GM23338 (cell line): ENCODE data around the gene OSBPL10.

Experiments used
- CREB1 ChIP-seq: fragments of 250-450 bp; sonication (Bioruptor Pico); IDR thresholded peaks from 2 replicates; pipeline ENCODE4 v1.5.0; 2020; ENCODE audit warnings: low read depth, mild to moderate bottlenecking, moderate library complexity
- EZH2 ChIP-seq: fragments of 200-600 bp; sonication (generic); IDR thresholded peaks from one replicate; pipeline ENCODE4 v1.8.0; 2017; ENCODE audit warnings: antibody characterized with exemption, mild to moderate bottlenecking, low read depth; ENCODE audit not compliant: unreplicated experiment
- EZH2phosphoT487 ChIP-seq: fragments of 200-600 bp; sonication (generic); IDR thresholded peaks from one replicate; pipeline ENCODE4 v1.8.1; 2018; ENCODE audit warnings: antibody characterized with exemption; ENCODE audit not compliant: unreplicated experiment
- JUNB ChIP-seq: IDR thresholded peaks from one replicate; pipeline ENCODE4 v1.6.1; 2016; ENCODE audit warnings: antibody characterized with exemption; ENCODE audit not compliant: unreplicated experiment
- NANOG ChIP-seq: IDR thresholded peaks from 2 replicates; pipeline ENCODE4 v1.6.1; 2016; ENCODE audit warnings: antibody characterized with exemption, borderline replicate concordance
- POLR2AphosphoS5 ChIP-seq: IDR thresholded peaks from 2 replicates; pipeline ENCODE4 v1.6.1; 2016; ENCODE audit warnings: antibody characterized with exemption, low read depth
- REST ChIP-seq: IDR thresholded peaks from one replicate; pipeline ENCODE4 v1.6.1; 2018; ENCODE audit warnings: antibody characterized with exemption; ENCODE audit not compliant: unreplicated experiment
- ZNF114 ChIP-seq: fragments of 250-450 bp; sonication (Bioruptor Pico); IDR thresholded peaks from 2 replicates; pipeline ENCODE4 v1.5.0; 2020; ENCODE audit warnings: mild to moderate bottlenecking, moderate library complexity
- ZNF331 ChIP-seq: fragments of 250-450 bp; sonication (Bioruptor Pico); IDR thresholded peaks from 2 replicates; pipeline ENCODE4 v1.5.0; 2020; ENCODE audit warnings: low read depth, mild to moderate bottlenecking, moderate library complexity
- TF ChIP-seq, protein P1 (sequence below), 2 experiments: fragments of 200-600 bp in 1 of 2; sonication (generic) in 1 of 2; conservative IDR thresholded peaks; 2 replicates each; pipeline versions ENCODE4 v1.5.1 to v1.6.1; 2016 to 2017; ENCODE audit warnings: antibody characterized with exemption in 2 of 2, low read depth in 2 of 2, mild to moderate bottlenecking in 2 of 2, moderate library complexity in 1 of 2
- TF ChIP-seq, protein P2 (sequence below): IDR thresholded peaks from 2 replicates; pipeline ENCODE4 v1.6.1; 2016; ENCODE audit warnings: antibody characterized with exemption
- TF ChIP-seq, protein P3 (sequence below): fragments of 250-450 bp; sonication (Bioruptor Pico); IDR thresholded peaks from 2 replicates; pipeline ENCODE4 v1.5.0; 2020; ENCODE audit warnings: mild to moderate bottlenecking, moderate library complexity

DNA sequence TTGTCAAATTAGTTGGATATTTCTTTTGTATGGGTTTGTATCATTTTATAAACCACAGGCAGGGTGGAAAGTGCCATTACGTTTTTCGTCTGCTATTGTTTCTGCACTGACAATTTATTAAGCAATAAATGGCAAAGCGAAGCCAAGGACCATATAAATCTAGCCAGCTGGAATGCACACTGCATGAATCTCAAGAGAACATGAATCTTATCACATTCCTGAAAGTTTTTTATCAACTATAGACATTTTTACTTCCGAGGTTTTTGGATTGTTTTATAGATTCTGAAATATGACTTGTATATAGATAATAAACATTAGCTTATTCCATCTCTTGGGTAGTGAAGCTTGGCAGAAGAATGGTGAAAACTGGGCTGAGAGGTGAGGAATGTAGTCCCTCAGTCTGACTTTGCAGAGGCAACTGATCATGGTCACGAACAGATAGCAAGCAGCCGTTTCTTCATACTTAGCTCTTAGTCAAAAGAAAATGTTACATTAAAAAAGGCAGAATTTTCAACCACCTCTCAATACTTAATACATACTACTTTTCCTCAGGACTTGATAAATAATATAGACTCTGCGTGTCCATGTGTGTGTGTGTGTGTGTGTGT lies 102.7 kb downstream of the OSBPL10 start:
- TF ChIP-seq POLR2AphosphoS5 (no peak), EZH2 (no peak), REST (no peak), EZH2phosphoT487 (no peak), CREB1 (CRISPR knock-in tag) (no peak), JUNB (no peak), ZNF114 (CRISPR knock-in tag) (no peak), ZNF331 (CRISPR knock-in tag) (no peak), NANOG (no peak)
- TF ChIP-seq, protein P1, sequence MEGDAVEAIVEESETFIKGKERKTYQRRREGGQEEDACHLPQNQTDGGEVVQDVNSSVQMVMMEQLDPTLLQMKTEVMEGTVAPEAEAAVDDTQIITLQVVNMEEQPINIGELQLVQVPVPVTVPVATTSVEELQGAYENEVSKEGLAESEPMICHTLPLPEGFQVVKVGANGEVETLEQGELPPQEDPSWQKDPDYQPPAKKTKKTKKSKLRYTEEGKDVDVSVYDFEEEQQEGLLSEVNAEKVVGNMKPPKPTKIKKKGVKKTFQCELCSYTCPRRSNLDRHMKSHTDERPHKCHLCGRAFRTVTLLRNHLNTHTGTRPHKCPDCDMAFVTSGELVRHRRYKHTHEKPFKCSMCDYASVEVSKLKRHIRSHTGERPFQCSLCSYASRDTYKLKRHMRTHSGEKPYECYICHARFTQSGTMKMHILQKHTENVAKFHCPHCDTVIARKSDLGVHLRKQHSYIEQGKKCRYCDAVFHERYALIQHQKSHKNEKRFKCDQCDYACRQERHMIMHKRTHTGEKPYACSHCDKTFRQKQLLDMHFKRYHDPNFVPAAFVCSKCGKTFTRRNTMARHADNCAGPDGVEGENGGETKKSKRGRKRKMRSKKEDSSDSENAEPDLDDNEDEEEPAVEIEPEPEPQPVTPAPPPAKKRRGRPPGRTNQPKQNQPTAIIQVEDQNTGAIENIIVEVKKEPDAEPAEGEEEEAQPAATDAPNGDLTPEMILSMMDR (conservative IDR thresholded peaks at IDR 0.05; ENCODE audit: low read depth in 2 of 2) = no peak
- TF ChIP-seq, protein P2, sequence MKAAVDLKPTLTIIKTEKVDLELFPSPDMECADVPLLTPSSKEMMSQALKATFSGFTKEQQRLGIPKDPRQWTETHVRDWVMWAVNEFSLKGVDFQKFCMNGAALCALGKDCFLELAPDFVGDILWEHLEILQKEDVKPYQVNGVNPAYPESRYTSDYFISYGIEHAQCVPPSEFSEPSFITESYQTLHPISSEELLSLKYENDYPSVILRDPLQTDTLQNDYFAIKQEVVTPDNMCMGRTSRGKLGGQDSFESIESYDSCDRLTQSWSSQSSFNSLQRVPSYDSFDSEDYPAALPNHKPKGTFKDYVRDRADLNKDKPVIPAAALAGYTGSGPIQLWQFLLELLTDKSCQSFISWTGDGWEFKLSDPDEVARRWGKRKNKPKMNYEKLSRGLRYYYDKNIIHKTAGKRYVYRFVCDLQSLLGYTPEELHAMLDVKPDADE = no peak
- TF ChIP-seq, protein P3, sequence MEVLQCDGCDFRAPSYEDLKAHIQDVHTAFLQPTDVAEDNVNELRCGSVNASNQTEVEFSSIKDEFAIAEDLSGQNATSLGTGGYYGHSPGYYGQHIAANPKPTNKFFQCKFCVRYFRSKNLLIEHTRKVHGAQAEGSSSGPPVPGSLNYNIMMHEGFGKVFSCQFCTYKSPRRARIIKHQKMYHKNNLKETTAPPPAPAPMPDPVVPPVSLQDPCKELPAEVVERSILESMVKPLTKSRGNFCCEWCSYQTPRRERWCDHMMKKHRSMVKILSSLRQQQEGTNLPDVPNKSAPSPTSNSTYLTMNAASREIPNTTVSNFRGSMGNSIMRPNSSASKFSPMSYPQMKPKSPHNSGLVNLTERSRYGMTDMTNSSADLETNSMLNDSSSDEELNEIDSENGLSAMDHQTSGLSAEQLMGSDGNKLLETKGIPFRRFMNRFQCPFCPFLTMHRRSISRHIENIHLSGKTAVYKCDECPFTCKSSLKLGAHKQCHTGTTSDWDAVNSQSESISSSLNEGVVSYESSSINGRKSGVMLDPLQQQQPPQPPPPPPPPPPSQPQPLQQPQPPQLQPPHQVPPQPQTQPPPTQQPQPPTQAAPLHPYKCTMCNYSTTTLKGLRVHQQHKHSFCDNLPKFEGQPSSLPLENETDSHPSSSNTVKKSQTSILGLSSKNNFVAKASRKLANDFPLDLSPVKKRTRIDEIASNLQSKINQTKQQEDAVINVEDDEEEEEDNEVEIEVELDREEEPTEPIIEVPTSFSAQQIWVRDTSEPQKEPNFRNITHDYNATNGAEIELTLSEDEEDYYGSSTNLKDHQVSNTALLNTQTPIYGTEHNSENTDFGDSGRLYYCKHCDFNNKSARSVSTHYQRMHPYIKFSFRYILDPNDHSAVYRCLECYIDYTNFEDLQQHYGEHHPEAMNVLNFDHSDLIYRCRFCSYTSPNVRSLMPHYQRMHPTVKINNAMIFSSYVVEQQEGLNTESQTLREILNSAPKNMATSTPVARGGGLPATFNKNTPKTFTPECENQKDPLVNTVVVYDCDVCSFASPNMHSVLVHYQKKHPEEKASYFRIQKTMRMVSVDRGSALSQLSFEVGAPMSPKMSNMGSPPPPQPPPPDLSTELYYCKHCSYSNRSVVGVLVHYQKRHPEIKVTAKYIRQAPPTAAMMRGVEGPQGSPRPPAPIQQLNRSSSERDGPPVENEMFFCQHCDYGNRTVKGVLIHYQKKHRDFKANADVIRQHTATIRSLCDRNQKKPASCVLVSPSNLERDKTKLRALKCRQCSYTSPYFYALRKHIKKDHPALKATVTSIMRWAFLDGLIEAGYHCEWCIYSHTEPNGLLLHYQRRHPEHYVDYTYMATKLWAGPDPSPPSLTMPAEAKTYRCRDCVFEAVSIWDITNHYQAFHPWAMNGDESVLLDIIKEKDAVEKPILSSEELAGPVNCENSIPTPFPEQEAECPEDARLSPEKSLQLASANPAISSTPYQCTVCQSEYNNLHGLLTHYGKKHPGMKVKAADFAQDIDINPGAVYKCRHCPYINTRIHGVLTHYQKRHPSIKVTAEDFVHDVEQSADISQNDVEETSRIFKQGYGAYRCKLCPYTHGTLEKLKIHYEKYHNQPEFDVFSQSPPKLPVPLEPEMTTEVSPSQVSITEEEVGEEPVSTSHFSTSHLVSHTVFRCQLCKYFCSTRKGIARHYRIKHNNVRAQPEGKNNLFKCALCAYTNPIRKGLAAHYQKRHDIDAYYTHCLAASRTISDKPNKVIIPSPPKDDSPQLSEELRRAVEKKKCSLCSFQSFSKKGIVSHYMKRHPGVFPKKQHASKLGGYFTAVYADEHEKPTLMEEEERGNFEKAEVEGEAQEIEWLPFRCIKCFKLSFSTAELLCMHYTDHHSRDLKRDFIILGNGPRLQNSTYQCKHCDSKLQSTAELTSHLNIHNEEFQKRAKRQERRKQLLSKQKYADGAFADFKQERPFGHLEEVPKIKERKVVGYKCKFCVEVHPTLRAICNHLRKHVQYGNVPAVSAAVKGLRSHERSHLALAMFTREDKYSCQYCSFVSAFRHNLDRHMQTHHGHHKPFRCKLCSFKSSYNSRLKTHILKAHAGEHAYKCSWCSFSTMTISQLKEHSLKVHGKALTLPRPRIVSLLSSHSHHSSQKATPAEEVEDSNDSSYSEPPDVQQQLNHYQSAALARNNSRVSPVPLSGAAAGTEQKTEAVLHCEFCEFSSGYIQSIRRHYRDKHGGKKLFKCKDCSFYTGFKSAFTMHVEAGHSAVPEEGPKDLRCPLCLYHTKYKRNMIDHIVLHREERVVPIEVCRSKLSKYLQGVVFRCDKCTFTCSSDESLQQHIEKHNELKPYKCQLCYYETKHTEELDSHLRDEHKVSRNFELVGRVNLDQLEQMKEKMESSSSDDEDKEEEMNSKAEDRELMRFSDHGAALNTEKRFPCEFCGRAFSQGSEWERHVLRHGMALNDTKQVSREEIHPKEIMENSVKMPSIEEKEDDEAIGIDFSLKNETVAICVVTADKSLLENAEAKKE (CRISPR knock-in tag) = no peak
